ENCODE measurements around the gene UAP1L1. TPM values are rescaled to one million over a fixed set of nuclear protein-coding genes. Genes with fewer than 3 reads are reported as not detected.
"Not testable (repeated sequence)": the region's sequence is repeated elsewhere in the genome, so short reads cannot be mapped to it uniquely, and the experiment has no call there.

The UAP1L1 gene
- total and polyA plus RNA-seq, 2 of the 4 experiments (the other 2 are of a cell fraction), result 2.3 to 9.8 TPM

DNA sequence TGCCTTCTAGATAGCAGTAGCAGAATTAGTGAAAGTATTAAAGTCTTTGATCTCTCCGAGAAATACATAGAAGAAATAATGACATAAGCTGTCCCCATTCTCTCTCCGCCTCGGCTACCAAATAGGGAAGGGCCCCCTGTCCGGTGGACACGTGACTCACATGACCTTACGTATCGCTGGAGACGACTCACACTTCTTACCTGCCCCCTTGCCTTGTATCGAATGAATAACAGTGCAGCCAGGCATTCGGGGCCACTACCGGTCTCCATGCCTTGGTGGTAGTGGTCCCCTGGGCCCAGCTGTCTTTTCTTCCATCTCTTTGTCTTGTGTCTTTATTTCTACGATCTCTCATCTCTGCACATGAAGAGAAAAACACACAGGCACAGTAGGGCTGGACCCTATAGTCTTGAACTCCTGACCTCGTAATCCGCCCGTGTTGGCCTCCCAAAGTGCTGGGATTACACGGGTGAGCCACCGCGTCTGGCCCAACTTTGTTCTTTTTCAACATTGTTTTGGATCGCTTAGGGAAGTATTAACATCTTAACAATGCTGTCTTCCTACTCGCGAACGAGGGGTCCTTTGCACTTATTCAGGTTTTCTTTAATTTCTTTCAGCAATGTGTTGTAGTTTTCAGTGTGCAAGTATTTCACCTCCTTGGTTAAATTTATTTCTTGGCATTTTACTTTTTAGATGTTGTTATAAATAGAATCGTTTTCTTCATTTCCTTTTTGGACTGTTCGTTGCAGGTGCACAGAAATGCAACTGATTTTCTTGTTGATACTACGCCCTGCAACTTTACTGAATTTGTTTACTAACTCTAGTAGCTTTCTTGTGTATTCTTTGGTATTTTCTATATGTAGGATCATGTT is 44.8 kb downstream of the UAP1L1 start:
- H2AK9ac ChIP-seq (replicated peaks; ENCODE audit: low read depth, low read length, poor library complexity); H2BK120ac ChIP-seq (ENCODE audit: low read depth, low read length); H3K18ac ChIP-seq (ENCODE audit: low read depth, low read length); intact Hi-C loops (cut with micrococcal nuclease); dilution Hi-C loops (cut with HindIII; ENCODE audit: low sequenced_read_pairs, unreplicated experiment); H2BK5ac ChIP-seq (ENCODE audit: low read depth, low read length, poor library complexity, severe bottlenecking); H3K23ac ChIP-seq (ENCODE audit: low read depth, low read length); H4K5ac ChIP-seq (ENCODE audit: low read depth, low read length); H3K27ac ChIP-seq (ENCODE audit: insufficient read depth, low read length); H3K27me3 ChIP-seq (ENCODE audit: control insufficient read depth, insufficient read depth, low read length); H3K56ac ChIP-seq (ENCODE audit: extremely low read depth, insufficient read depth, low read length); H2BK15ac ChIP-seq (ENCODE audit: low read depth, low read length); H2AK5ac ChIP-seq (ENCODE audit: low read depth, low read length); H4K8ac ChIP-seq (ENCODE audit: low read depth in 2 of 2, low read length in 2 of 2); DNase-seq; H3K4me3 ChIP-seq (ENCODE audit: insufficient read depth, low read depth, low read length); H4K91ac ChIP-seq (ENCODE audit: insufficient read depth, low read depth, low read length); H3K9me1 ChIP-seq (ENCODE audit: insufficient read depth, low read length); H2AFZ ChIP-seq (replicated peaks; ENCODE audit: low read length, poor library complexity); ATAC-seq (ENCODE audit: low read depth); H4K20me1 ChIP-seq (ENCODE audit: insufficient read depth, low read length); H3K4me2 ChIP-seq (ENCODE audit: low read depth, low read length); H3K9me3 ChIP-seq (ENCODE audit: control insufficient read depth, insufficient read depth, low read length); H3K9ac ChIP-seq (ENCODE audit: low read depth, low read length); H3K14ac ChIP-seq (replicated peaks; ENCODE audit: low read depth, low read length); H3K4me1 ChIP-seq (ENCODE audit: control insufficient read depth, insufficient read depth, low read length); CTCF ChIA-PET; POLR2A ChIA-PET (ENCODE audit: unreplicated experiment); H3K36me3 ChIP-seq (ENCODE audit: control insufficient read depth, insufficient read depth, low read length); H2BK20ac ChIP-seq (ENCODE audit: low read depth, low read length); BruUV-seq (replicated peaks); H3K4ac ChIP-seq (ENCODE audit: low read depth, low read length): not testable (repeated sequence)
- in situ Hi-C loops (cut with MboI; ENCODE audit: low sequenced_read_pairs), result loop anchor here (5.0 kb wide), 1 partner anchor 105 kb away; the partner anchor contains the start of genes CYSRT1 and RNF224
- H3K79me1 ChIP-seq (ENCODE audit: low read depth in 1 of 2, low read length in 2 of 2), result peaks cover 3 to 16% of the 10 kb centered on the region in 2 experiments; a peak in 2 of 4 replicates
- WGBS, 2 experiments (ENCODE audit: extremely low coverage in 2 of 2, insufficient read length in 1 of 2), result no CpG with 5 or more reads among the region's 25 CpGs

DNA sequence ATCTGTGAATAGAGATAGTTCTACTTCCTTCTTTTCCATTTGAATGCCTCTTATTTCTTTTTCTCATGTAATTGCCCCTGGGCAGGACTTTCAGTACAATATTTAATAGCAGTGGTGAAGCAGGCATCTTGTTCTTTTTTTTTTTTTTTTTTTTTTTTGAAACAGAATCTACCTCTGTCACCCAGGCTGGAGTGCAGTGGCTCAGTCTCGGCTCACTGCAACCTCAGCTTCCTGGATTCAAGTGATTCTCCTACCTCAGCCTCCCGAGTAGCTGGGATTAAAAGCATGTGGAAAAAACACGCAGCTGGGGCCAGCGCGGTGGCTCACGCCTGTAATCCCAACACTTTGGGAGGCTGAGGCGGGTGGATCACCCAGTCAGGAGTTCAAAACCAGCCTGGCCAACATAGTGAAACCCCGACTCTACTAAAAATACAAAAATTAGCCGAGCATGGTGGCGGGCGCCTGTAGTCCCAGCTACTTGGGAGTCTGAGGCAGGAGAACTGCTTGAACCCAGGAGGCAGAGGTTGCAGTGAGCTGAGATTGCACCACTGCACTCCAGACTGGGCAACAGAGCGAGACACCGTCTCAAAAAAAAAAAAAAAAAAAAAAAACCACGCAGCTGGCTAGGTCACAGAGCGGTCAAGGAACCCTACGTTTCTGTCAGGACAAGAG is 45.6 kb downstream of the UAP1L1 start:
- H4K5ac ChIP-seq (ENCODE audit: low read depth, low read length); H3K4me3 ChIP-seq (ENCODE audit: insufficient read depth, low read depth, low read length); H3K4ac ChIP-seq (ENCODE audit: low read depth, low read length); dilution Hi-C loops (cut with HindIII; ENCODE audit: low sequenced_read_pairs, unreplicated experiment); H2BK120ac ChIP-seq (ENCODE audit: low read depth, low read length); ATAC-seq (ENCODE audit: low read depth); H3K27ac ChIP-seq (ENCODE audit: insufficient read depth, low read length); H2BK20ac ChIP-seq (ENCODE audit: low read depth, low read length); H2AK9ac ChIP-seq (replicated peaks; ENCODE audit: low read depth, low read length, poor library complexity); H3K4me1 ChIP-seq (ENCODE audit: control insufficient read depth, insufficient read depth, low read length); H3K9me3 ChIP-seq (ENCODE audit: control insufficient read depth, insufficient read depth, low read length); H3K36me3 ChIP-seq (ENCODE audit: control insufficient read depth, insufficient read depth, low read length); H2AFZ ChIP-seq (replicated peaks; ENCODE audit: low read length, poor library complexity); H3K18ac ChIP-seq (ENCODE audit: low read depth, low read length); H3K9me1 ChIP-seq (ENCODE audit: insufficient read depth, low read length); H2BK5ac ChIP-seq (ENCODE audit: low read depth, low read length, poor library complexity, severe bottlenecking); H2AK5ac ChIP-seq (ENCODE audit: low read depth, low read length); CTCF ChIA-PET; H4K20me1 ChIP-seq (ENCODE audit: insufficient read depth, low read length); H4K8ac ChIP-seq (ENCODE audit: low read depth in 2 of 2, low read length in 2 of 2); H3K27me3 ChIP-seq (ENCODE audit: control insufficient read depth, insufficient read depth, low read length); H2BK15ac ChIP-seq (ENCODE audit: low read depth, low read length); H3K4me2 ChIP-seq (ENCODE audit: low read depth, low read length); DNase-seq; H3K23ac ChIP-seq (ENCODE audit: low read depth, low read length); H3K56ac ChIP-seq (ENCODE audit: extremely low read depth, insufficient read depth, low read length); H3K9ac ChIP-seq (ENCODE audit: low read depth, low read length); H3K14ac ChIP-seq (replicated peaks; ENCODE audit: low read depth, low read length); intact Hi-C loops (cut with micrococcal nuclease); H4K91ac ChIP-seq (ENCODE audit: insufficient read depth, low read depth, low read length); BruUV-seq (replicated peaks): not testable (repeated sequence)
- peaks cover 5 to 24% of the 10 kb centered on the region in 2 experiments for H3K79me1 ChIP-seq (ENCODE audit: low read depth in 1 of 2, low read length in 2 of 2)
- in situ Hi-C loops (cut with MboI; ENCODE audit: low sequenced_read_pairs), result loop anchor here (5.0 kb wide), 1 partner anchor 104 kb away; the partner anchor contains the start of genes CYSRT1 and RNF224
- POLR2A ChIA-PET (ENCODE audit: unreplicated experiment), result interaction anchor here (0.6 kb wide), 1 partner anchor 9 kb away, joined by 3 read pairs; no protein-coding TSS in a partner anchor
- WGBS, 2 experiments (ENCODE audit: extremely low coverage in 2 of 2, insufficient read length in 1 of 2), result 83% methylated on average over 6 of the region's 16 CpGs; no CpG with 5 or more reads in 1 of the 2 experiments
